PC-9 (cell line): Measurements from ENCODE around the gene EXOC3L2. TPM values are rescaled to one million over a fixed set of nuclear protein-coding genes. Genes with fewer than 3 reads are reported as not detected.

Experiments used
- BruUV-seq: library from RNA; stranded (reverse); fragments of 400-500 nt; replicated peaks from 2 replicates; lab custom pipeline; 2021; lab: Mats Ljungman, UMichigan
- CTCF ChIA-PET: fragments of 300-600 bp; sonication (Branson Sonifier 250); formaldehyde crosslinking; loops from one replicate; lab custom pipeline; 2022; ENCODE audit warnings: antibody characterized with exemption; lab: Charles Lee
- POLR2A ChIA-PET: fragments of 300-600 bp; sonication (Branson Sonifier 250); formaldehyde crosslinking; loops from one replicate; lab custom pipeline; 2022; ENCODE audit warnings: antibody characterized with exemption; ENCODE audit not compliant: unreplicated experiment; lab: Charles Lee
- DNase-seq, 2 experiments: peaks; one replicate each; pipeline versions ENCODE4 v3.0.0 to v3.0.0-alpha.2; 2015 to 2022; ENCODE audit warnings: mixed read lengths in 1 of 2
- H2AFZ ChIP-seq: fragments of 200-600 bp; sonication (generic); 2 replicates; pipeline ENCODE4 v1.8.1; 2017; ENCODE audit warnings: antibody characterized with exemption
- H3F3A ChIP-seq: fragments of 200-600 bp; sonication (generic); 2 replicates; pipeline ENCODE4 v1.8.1; 2017; ENCODE audit warnings: antibody characterized with exemption, mild to moderate bottlenecking, low read depth; ENCODE audit not compliant: insufficient read depth
- H3K27ac ChIP-seq: fragments of 200-600 bp; sonication (generic); 2 replicates; pipeline ENCODE4 v1.6.1; 2016; ENCODE audit warnings: mixed run types
- H3K27me3 ChIP-seq: fragments of 200-600 bp; sonication (generic); 2 replicates; pipeline ENCODE4 v1.6.1; 2016; ENCODE audit warnings: low read depth, mixed run types; ENCODE audit not compliant: insufficient read depth
- H3K36me3 ChIP-seq: fragments of 200-600 bp; sonication (generic); 2 replicates; pipeline ENCODE4 v1.6.1; 2016; ENCODE audit warnings: low read depth, mixed run types
- H3K4me1 ChIP-seq: fragments of 200-600 bp; sonication (generic); replicated peaks from 2 replicates; pipeline ENCODE4 v1.6.1; 2016; ENCODE audit warnings: mixed run types; ENCODE audit not compliant: insufficient read depth
- H3K4me2 ChIP-seq: fragments of 200-600 bp; sonication (generic); 2 replicates; pipeline ENCODE4 v1.6.1; 2017; ENCODE audit warnings: mixed run types
- H3K4me3 ChIP-seq: fragments of 200-600 bp; sonication (generic); 2 replicates; pipeline ENCODE4 v1.6.1; 2016; ENCODE audit warnings: mixed run types
- H3K79me2 ChIP-seq: fragments of 200-600 bp; sonication (generic); 2 replicates; pipeline ENCODE4 v1.6.1; 2017; ENCODE audit warnings: low read depth, mixed run types
- H3K9me2 ChIP-seq: fragments of 200-600 bp; sonication (generic); 2 replicates; pipeline ENCODE4 v1.8.1; 2017; ENCODE audit warnings: mild to moderate bottlenecking; ENCODE audit not compliant: insufficient read depth
- H3K9me3 ChIP-seq: fragments of 200-600 bp; sonication (generic); 2 replicates; pipeline ENCODE4 v1.8.1; 2016; ENCODE audit warnings: low read depth; ENCODE audit not compliant: insufficient read depth
- H4K20me1 ChIP-seq: fragments of 200-600 bp; sonication (generic); 2 replicates; pipeline ENCODE4 v1.8.1; 2017; ENCODE audit not compliant: insufficient read depth
- CTCF ChIP-seq: fragments of 200-600 bp; sonication (generic); conservative IDR thresholded peaks from 2 replicates; pipeline ENCODE4 v1.6.1; 2017; ENCODE audit warnings: mixed run types, antibody characterized with exemption, mild to moderate bottlenecking, moderate library complexity
- EZH2 ChIP-seq: fragments of 200-600 bp; sonication (generic); IDR thresholded peaks from 2 replicates; pipeline ENCODE4 v1.8.0; 2017; ENCODE audit warnings: antibody characterized with exemption, low read depth
- intact Hi-C: fragments of 100-400 bp; cut with micrococcal nuclease; formaldehyde crosslinking; loops from one replicate; pipeline ENCODE4 v1.10.0; 2022; ENCODE audit not compliant: unreplicated experiment
- total RNA-seq: library from RNA; stranded (reverse); gene quantifications from 2 replicates; pipeline ENCODE4 v1.2.3, GENCODE V29; 2021

The EXOC3L2 gene
- total RNA-seq, 1 experiment from 2014 or later: not detected

- H4K20me1 ChIP-seq: no peaks in the 10 kb centered on the region
- H3K36me3 ChIP-seq: no peaks in the 10 kb centered on the region
- H3K9me3 ChIP-seq: no peaks in the 10 kb centered on the region
- H3K9me2 ChIP-seq: no peaks in the 10 kb centered on the region
- H3K27me3 ChIP-seq: peaks cover 43% of the 10 kb centered on the region
- POLR2A ChIA-PET: interaction anchor here (0.7 kb wide), 1 partner anchor 1781 kb away, joined by 4 read pairs; no protein-coding TSS in a partner anchor
- TF ChIP-seq CTCF: no peak
- no peak for TF ChIP-seq EZH2
- no peak overlapping the region for H3K27ac ChIP-seq
- H3F3A ChIP-seq: no peaks in the 10 kb centered on the region
- H3K4me3 ChIP-seq: no peak overlapping the region
- no peak overlapping the region for H3K4me2 ChIP-seq
- no peaks in the 10 kb centered on the region for H3K4me1 ChIP-seq
- H2AFZ ChIP-seq: no peak overlapping the region
- intact Hi-C loops: no loop called here
- DNase-seq: no peak
- H3K79me2 ChIP-seq: no peaks in the 10 kb centered on the region
- CTCF ChIA-PET: interaction anchor here (0.6 kb wide), 1 partner anchor 140 kb away, joined by 3 read pairs; no protein-coding TSS in a partner anchor
- no TSS peak for BruUV-seq
Measured at GRCh38 chr19:45222724-45223123, 22.5 kb downstream of the EXOC3L2 start.

- Histone ChIP-seq H3K36me3 (no peaks in the 10 kb centered on the region), H3F3A (peaks cover 7% of the 10 kb centered on the region; the same call in 1 of the 2 replicates), H2AFZ (no peak overlapping the region), H3K9me3 (no peaks in the 10 kb centered on the region), H3K4me3 (no peak overlapping the region), H3K4me2 (no peak overlapping the region), H3K27ac (no peak overlapping the region), H4K20me1 (no peaks in the 10 kb centered on the region), H3K27me3 (peaks cover 24% of the 10 kb centered on the region), H3K9me2 (no peaks in the 10 kb centered on the region), H3K4me1 (no peaks in the 10 kb centered on the region), H3K79me2 (no peaks in the 10 kb centered on the region)
- no TSS peak for BruUV-seq
- DNase-seq: no peak
- intact Hi-C loops: no loop called here
- CTCF ChIA-PET: interaction anchor here (0.5 kb wide), 1 partner anchor 8 kb away, joined by 7 read pairs; no protein-coding TSS in a partner anchor
- POLR2A ChIA-PET: no interaction called here
- TF ChIP-seq CTCF (no peak), EZH2 (no peak)
Measured at GRCh38 chr19:45218911-45219743, 26.1 kb downstream of the EXOC3L2 start.

- peaks cover 17% of the 10 kb centered on the region for H3K27me3 ChIP-seq
- H3K79me2 ChIP-seq: no peaks in the 10 kb centered on the region
- CTCF ChIA-PET: interaction anchor here (0.5 kb wide), 1 partner anchor 9 kb away, joined by 7 read pairs; no protein-coding TSS in a partner anchor
- TF ChIP-seq CTCF (no peak), EZH2 (no peak)
- DNase-seq: no peak
- H2AFZ ChIP-seq: no peak overlapping the region
- no TSS peak for BruUV-seq
- POLR2A ChIA-PET: no interaction called here
- no peaks in the 10 kb centered on the region for H3K36me3 ChIP-seq
- no peaks in the 10 kb centered on the region for H3K4me1 ChIP-seq
- H3K27ac ChIP-seq: no peak overlapping the region
- intact Hi-C loops: no loop called here
- no peaks in the 10 kb centered on the region for H3K9me3 ChIP-seq
- H4K20me1 ChIP-seq: no peaks in the 10 kb centered on the region
- H3K4me2 ChIP-seq: no peak overlapping the region
- H3K4me3 ChIP-seq: no peak overlapping the region
- no peaks in the 10 kb centered on the region for H3K9me2 ChIP-seq
- H3F3A ChIP-seq: peaks cover 7% of the 10 kb centered on the region; the same call in 1 of the 2 replicates
Measured at GRCh38 chr19:45218426-45218825, 26.8 kb downstream of the EXOC3L2 start.
